Adrenal gland (tissue), 5 donors: ENCODE measurements around the gene KRT12.

ENCODE experiments used
- CTCF ChIP-seq, 6 experiments: fragments of 450-650 bp in 4 of 6; fragments of 200-600 bp in 2 of 6; sonication (generic) in 1 of 6; IDR thresholded peaks; 1 replicate in 5 of 6; 2 replicates in 1 of 6; pipeline versions ENCODE4 v1.5.1 to v1.8.0; 2016 to 2021; ENCODE audit warnings: antibody characterized with exemption in 6 of 6, mild to moderate bottlenecking in 2 of 6, moderate library complexity in 1 of 6
- POLR2A ChIP-seq, 2 donors: fragments of 450-650 bp; IDR thresholded peaks; one replicate each; pipeline ENCODE4 v1.6.1; 2017; ENCODE audit warnings: antibody characterized with exemption in 2 of 2, mild to moderate bottlenecking in 2 of 2, moderate library complexity in 1 of 2
- donor health status: DM: no; HTN: no; CAD: no.

- TF ChIP-seq CTCF (IDR thresholded peaks at IDR 0.05) (no peak), POLR2A (IDR thresholded peaks at IDR 0.05) (no peak)
These were observed 39.1 kb downstream of the KRT12 start for GRCh38 chr17:40827746-40828453.
